Choroid plexus epithelial cell (primary cell): ENCODE measurements around the gene SLC6A19.

Experiments
- DNase-seq: peaks from one replicate; pipeline ENCODE4 v3.0.0-alpha.2; 2010; ENCODE audit warnings: low read depth
- H3K4me3 ChIP-seq: 2 replicates; pipeline ENCODE4 v1.5.1; 2011; ENCODE audit warnings: low read depth, mild to moderate bottlenecking, control low read depth, low read length, moderate library complexity
- CTCF ChIP-seq: conservative IDR thresholded peaks from 2 replicates; pipeline ENCODE4 v1.5.1; 2011; ENCODE audit warnings: low read depth, mild to moderate bottlenecking, control low read depth, inconsistent platforms, low read length, moderate library complexity

Gene SLC6A19

DNA sequence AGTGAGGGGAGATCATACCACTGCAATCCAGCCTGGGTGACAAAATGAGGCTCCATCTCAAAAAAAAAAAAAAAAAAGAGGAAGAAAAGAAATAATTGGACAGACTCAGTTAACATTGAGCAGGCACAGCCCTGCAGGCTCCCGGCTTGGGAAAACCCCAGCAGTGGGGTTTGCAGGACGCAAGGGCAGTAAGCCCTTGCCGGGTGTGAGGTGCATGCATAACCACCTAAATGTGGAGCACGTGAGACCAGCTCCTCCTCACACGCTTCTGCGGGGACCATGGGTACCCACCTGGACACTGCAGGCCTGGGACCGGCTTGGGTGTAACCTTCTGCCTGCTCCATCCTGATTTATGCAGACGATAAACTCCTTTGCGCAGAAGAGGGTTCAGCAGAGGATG, 19.0 kb downstream of the SLC6A19 start:
- DNase-seq: no peak
- H3K4me3 ChIP-seq: no peak overlapping the region
- TF ChIP-seq CTCF: no peak

GRCh38 chr5:1220831-1221230, 19.4 kb downstream of the SLC6A19 start:
- H3K4me3 ChIP-seq: no peak overlapping the region
- DNase-seq: no peak
- no peak for TF ChIP-seq CTCF

DNA sequence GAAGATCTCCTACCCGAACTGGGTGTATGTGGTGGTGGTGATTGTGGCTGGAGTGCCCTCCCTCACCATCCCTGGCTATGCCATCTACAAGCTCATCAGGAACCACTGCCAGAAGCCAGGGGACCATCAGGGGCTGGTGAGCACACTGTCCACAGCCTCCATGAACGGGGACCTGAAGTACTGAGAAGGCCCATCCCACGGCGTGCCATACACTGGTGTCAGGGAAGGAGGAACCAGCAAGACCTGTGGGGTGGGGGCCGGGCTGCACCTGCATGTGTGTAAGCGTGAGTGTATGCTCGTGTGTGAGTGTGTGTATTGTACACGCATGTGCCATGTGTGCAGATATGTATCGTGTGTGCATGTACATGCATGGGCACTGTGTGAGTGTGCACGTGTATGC, 20.3 kb downstream of the SLC6A19 start:
- no peak for TF ChIP-seq CTCF
- H3K4me3 ChIP-seq: no peak overlapping the region
- no peak for DNase-seq

- no peak for DNase-seq
- no peak overlapping the region for H3K4me3 ChIP-seq
- TF ChIP-seq CTCF: no peak
Observed at GRCh38 chr5:1222147-1222546, 20.8 kb downstream of the SLC6A19 start.

- no peak for DNase-seq
- no peak overlapping the region for H3K4me3 ChIP-seq
- no peak for TF ChIP-seq CTCF
Observed at GRCh38 chr5:1222621-1223277, 21.4 kb downstream of the SLC6A19 start.

DNA sequence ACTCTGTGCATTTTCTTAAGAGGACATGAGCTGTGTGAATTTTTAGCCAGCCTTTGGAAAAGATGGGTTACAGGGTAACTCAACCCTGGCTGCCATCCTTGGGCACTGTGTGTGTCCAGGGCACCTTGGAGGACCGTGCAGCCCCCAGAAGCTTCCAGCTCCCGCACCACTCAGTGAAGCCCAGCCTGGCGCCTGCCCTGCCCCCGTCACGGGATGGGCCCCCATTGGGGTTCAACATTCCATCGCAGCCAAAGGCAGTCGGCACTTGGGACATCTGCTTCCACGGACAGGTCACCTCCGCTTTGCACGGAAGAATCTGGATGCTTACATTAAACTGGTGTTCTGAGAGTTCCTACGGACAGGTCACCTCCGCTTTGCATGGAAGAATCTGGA, 21.9 kb downstream of the SLC6A19 start:
- H3K4me3 ChIP-seq: no peak overlapping the region
- DNase-seq: no peak
- TF ChIP-seq CTCF: no peak

DNA sequence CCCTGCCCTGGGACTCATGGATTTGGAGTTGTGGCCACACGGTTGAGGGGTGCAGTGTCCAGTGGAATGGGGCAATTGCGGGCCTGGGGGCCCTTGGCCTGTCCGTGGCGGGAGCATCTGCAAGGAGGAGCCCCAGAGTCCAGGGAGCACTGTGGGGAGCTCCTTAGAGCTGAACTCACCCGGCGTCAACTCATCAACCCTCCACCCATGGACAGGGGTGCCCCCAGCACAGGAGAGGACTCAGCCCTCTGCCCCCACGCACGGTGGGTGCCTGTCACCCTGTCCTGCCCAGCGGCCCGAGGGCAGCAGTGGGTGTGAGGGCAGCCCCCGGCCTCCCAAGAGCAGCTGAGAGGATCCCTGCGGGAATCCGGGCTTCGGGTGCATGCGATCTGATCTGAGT, 23.2 kb downstream of the SLC6A19 start:
- TF ChIP-seq CTCF: no peak
- no peak for DNase-seq
- no peak overlapping the region for H3K4me3 ChIP-seq
